Activated naive CD4-positive, alpha-beta T cell treated with anti-CD3 and anti-CD28 coated beads, Interleukin-2, amount 50 U/mL, for 72 hours (primary cell): Measurements from ENCODE around the gene EFCAB6. TPM values are rescaled to one million over a fixed set of nuclear protein-coding genes. Genes with fewer than 3 reads are reported as not detected.

Source experiments
- ATAC-seq, 2 donors: fragments of 150-1000 bp; cut with Tn5 transposase; 2 replicates each; pipeline ENCODE4 v1.10.0; 2021; ENCODE audit warnings: mild to moderate bottlenecking in 2 of 2, moderate library complexity in 2 of 2
- DNase-seq, 2 donors: peaks; one replicate each; pipeline ENCODE4 v3.0.0; 2021 to 2022; ENCODE audit warnings: low spot score in 2 of 2
- H3K27ac Mint-ChIP-seq, 2 donors: one replicate each; pipeline ENCODE4 v1.8.0; 2022; ENCODE audit warnings: mild to moderate bottlenecking in 2 of 2, mixed read lengths in 2 of 2
- H3K36me3 Mint-ChIP-seq, 2 donors: one replicate each; pipeline ENCODE4 v1.8.0; 2022; ENCODE audit warnings: mixed read lengths in 2 of 2
- H3K9me3 Mint-ChIP-seq, 2 donors: one replicate each; pipeline ENCODE4 v1.8.0; 2022; ENCODE audit warnings: mixed read lengths in 2 of 2
- total RNA-seq, 2 donors: library from RNA; stranded (reverse); gene quantifications; one replicate each; pipeline ENCODE4 v1.2.3, GENCODE V29; 2022

The EFCAB6 gene
- total RNA-seq, 2 donors from 2014 or later = 0.27 to 0.80 TPM

DNA sequence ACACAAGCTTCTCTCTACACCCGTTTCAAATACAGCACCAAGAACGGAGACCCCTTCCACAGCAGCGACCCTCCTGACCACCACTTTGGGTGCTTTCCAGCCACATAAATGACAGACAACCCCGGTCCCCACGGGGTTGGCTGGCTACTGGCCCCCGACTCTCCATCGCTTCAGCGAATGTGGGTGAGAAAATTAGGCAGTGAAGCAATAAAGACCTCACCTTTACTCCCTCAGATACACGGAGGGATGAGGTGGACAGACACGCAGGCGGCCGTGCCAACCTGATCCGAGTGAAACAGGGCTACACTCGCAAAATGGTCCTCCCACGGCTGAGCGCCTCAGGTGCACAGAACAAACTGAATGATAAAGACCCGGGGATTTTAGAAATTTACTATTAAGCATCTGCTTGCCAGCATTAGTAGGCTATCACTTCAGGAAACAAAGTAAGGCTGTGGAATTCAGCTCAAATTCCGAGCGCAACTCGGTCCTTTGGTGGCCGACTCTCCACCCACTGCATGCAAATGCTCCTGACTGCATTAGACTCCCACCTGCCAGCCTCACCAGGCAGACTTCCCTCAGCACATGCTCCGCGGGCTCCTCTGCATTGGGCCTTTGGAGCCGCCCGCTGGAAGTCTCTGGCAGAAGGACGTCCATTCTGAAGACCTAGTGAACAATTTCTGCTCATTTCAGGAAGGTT lies 12.8 kb upstream of the EFCAB6 start:
- Mint-ChIP-seq H3K27ac (no peak overlapping the region), H3K9me3 (no peaks in the 10 kb centered on the region), H3K36me3 (no peaks in the 10 kb centered on the region)
- no peak for DNase-seq
- no peak for ATAC-seq

DNA sequence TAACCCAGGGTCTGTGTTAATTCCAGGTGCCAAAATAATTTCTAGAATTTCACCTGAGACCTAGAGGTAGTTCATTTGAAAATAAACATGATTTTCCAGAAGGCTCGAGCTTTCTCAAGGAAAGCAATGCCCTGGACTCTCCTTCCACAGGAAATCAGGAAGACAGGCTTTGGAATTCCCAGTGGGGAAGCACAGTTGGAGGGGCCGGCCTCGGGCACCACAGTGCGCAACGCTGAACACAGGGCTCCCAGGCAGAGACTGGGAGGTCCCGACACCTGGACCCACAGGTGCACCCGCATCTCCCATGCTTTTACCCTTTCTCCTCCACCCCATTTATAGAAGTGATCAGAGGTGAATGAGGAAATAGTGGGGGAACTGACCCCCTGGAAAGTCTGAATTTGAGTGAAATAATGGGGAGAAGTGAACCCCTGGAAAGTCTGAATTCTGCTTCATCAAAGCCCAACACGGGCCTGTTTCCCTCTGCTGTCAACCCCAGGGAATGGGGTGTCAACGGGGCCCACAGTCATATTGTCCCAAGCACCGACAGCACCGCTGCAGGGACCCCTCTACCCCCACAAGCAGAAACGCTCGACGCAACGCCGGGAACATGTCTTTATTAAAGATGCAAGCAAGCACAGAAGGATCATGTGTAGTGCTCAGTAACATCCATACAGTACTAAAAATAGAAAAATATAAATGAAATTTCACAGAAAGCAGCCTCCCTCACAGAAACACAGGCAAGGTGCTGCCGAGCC lies 12.0 kb upstream of the EFCAB6 start:
- Mint-ChIP-seq H3K27ac (no peak overlapping the region), H3K9me3 (no peaks in the 10 kb centered on the region), H3K36me3 (no peaks in the 10 kb centered on the region)
- no peak for ATAC-seq
- no peak for DNase-seq

DNA sequence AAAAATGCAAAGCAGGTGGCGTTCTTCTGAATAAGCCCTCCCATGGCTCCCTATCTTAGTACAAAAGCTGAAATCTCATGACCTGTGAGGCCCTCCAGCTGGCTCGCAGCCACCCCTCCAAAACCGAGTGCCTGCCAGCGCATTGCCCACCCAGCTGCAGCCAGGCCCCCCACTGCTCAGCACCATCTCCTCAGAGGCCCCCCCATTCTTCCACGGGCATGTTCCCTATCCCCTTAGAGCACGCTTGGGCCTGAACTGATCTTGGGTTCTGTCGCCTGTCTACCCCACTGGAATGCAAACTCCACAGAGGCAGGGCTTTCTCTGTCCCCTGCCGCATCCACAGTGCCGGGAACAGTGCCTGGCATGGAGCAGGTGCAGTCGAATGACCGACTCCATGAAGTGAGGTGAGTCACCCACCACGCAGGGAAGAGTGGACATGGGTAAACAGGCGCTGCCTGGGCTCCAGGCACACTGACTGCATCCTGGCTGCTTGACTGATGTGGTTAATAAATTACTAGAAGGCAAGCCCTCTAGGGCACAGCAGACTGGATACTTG lies 11.3 kb upstream of the EFCAB6 start:
- ATAC-seq = no peak
- Mint-ChIP-seq H3K9me3 (no peaks in the 10 kb centered on the region), H3K27ac (no peak overlapping the region), H3K36me3 (no peaks in the 10 kb centered on the region)
- DNase-seq = peak in 1 of 2 donors; percentile 48

DNA sequence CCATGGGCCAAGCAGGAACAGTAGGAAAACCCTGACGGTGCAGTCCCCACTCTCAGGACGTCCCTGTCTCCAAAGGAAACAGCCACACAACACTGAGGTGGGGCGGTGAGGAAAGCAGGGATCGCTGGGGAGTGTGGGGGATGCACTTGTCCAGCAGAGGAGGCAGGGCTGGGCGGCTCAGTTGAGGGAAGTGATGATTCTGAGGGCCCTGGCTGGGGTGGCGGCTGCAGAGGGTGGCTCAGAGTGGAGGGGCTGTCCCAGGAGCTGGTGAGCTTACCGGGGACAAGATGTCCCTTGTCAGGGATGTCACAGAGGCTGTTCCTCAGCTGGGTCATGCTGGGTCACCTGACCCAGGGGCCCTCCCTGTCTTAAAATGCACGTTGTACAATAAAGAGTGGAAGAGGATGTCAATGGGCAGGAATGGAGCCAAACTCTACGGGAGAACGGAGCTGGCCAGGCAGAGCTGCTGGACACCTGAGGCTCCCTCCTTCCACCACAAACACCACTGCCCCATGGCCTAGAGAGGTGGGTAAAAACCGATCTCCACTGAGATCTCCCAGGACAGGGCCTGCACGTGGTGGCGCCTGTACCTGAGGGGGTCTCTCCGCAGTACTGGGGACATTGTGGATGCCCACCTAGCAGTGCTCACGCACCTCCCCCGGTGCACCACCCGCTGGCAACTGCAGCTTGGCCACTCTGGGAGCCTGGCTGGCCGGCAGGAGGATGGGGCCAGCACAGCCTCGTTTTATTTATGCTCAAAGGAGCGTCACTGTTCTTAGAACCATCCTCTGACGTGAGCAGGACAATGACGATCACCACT lies 9.7 kb upstream of the EFCAB6 start:
- Mint-ChIP-seq H3K27ac (no peak overlapping the region), H3K36me3 (no peaks in the 10 kb centered on the region), H3K9me3 (no peaks in the 10 kb centered on the region)
- peak in 1 of 2 donors; percentile 31 for DNase-seq
- ATAC-seq = no peak

DNA sequence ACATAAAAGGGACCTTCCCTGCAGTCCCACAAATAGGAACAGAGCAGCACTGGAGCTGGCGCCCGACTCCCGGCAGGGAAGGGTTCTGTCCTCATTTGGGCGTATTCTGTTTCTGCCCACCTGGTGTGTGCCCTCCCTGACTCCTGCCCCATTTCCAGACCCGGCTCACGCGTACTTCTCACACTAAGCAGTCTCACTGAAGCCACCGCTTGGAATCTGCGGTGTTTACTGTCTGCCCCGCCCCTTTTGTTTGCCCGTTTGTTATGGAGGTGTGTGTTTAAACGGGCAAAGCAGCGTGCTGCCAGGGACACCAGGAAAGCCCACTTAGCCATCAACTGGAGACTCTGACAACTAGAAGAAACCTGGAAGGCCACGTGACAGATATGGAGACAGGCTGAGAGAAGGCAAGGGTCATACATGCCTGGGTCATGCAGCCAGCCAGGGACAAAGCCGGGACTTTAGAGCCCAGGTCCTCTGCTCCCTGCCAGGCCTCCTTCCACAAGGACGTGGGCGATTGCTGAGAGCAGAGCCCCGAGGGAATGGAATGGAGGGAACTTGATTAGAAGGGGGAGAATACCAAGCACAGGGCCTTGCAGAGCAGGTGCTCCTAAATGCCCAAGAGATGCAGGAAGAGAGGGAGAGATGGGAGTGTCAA lies 8.7 kb upstream of the EFCAB6 start:
- H3K27ac Mint-ChIP-seq = peak overlapping the region in 1 of 2 donors; percentile 2
- H3K9me3 Mint-ChIP-seq = no peaks in the 10 kb centered on the region
- ATAC-seq = no peak
- H3K36me3 Mint-ChIP-seq = no peaks in the 10 kb centered on the region
- no peak for DNase-seq

DNA sequence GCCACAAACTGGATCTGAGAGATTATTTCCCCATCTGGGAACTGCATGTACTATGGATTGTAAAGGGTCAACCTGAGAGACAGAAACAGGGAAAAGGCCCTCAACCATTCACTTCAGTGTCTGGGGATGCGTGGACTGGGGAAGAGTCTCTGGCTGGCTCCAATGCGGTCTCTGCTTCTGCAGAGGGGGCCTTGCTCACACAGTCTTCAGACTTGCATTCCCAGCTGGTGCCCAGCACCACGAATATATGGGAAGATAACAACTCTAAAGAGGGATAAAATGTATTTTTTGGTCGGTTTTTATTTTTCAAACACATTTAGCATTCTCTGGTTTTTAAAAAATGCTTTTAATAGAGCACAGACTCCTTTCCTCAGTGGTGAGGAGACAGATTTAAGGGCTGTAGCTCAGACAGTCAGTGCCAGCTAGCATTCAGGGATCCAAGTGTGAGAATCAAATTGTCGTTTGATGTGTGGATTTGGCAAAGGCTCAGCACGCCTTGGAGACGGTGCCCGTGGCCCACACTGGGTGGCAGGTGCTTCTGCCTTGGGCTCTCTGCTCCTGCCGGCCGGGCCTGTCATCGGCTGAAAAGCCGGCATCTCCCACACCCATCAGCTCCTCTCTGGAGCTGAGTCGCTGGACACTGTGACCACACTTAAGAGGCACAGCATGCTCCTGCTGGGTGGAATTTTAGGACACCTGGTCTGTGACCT lies 8.0 kb upstream of the EFCAB6 start:
- H3K36me3 Mint-ChIP-seq = peaks cover 0 to 3% of the 10 kb centered on the region in 2 donors
- ATAC-seq (no peak), DNase-seq (no peak)
- no peak overlapping the region for H3K27ac Mint-ChIP-seq
- no peaks in the 10 kb centered on the region for H3K9me3 Mint-ChIP-seq

DNA sequence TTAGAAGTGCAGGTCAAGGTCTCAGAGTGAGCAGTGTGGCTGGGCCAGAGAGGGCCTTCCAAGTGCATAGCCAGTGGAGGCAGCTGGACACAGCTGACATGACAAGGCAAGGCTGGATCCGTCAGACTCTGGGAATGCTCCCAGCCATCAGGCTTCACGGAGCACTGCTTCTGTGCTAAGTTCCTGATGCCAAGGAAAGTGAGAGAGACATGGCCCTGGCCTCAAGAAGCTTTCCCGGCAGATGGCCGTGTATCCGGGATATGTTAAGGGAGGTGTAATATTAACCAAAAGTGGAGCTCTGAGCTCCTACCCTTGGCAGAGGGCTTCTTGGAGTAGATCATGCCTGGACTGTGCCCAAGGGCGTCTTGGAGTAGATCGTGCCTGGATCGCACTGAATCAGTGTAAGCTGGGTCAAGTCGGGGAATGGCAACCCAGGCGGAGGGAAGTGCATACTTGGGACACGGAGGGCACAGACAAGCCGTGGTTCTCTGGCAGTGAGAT lies 7.4 kb upstream of the EFCAB6 start:
- Mint-ChIP-seq H3K9me3 (no peaks in the 10 kb centered on the region), H3K27ac (no peak overlapping the region), H3K36me3 (peaks cover 0 to 9% of the 10 kb centered on the region in 2 donors)
- DNase-seq (no peak), ATAC-seq (no peak)

DNA sequence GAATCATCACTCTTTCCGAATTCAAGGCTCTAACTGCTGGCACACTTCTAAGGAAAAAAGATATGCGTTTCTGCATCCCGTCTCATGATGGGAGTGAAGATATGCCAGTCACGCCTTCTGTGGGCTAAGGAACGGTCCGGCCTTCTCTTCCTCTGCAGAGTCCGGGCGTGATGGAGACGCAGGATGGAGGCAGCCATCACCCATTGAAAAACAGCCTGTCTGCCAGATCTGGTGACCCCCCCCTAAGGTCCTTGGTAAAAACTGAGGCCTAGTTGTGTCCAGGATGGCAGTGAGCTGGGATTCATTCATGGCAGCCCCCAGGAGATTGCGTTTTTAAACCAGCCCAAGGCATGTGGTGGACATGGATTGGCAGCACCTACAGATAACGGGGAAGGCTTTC lies 6.9 kb upstream of the EFCAB6 start:
- Mint-ChIP-seq H3K9me3 (no peaks in the 10 kb centered on the region), H3K27ac (no peak overlapping the region), H3K36me3 (peaks cover 0 to 9% of the 10 kb centered on the region in 2 donors)
- ATAC-seq = no peak
- no peak for DNase-seq

DNA sequence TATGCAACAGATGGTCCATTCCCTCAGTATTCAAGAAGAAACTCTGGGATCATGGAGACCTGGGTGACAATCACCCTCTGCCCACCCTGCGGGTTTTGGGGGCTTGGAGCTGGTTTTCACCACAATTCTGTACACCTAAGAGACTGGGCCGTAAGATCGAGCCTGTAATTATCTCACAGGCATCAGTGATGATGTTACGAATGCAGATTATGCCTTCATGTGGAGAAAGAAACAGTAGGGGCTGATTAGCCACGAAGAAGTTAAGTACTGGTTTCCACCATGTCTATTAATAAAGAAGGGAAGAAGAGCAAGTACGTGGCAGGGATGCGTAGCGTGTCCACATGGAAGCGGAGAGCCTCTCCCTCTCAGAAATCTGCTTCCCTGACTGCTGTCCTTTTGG lies 5.3 kb upstream of the EFCAB6 start:
- no peak overlapping the region for H3K27ac Mint-ChIP-seq
- ATAC-seq (no peak), DNase-seq (no peak)
- H3K36me3 Mint-ChIP-seq = peaks cover 0 to 20% of the 10 kb centered on the region in 2 donors
- H3K9me3 Mint-ChIP-seq = no peaks in the 10 kb centered on the region

DNA sequence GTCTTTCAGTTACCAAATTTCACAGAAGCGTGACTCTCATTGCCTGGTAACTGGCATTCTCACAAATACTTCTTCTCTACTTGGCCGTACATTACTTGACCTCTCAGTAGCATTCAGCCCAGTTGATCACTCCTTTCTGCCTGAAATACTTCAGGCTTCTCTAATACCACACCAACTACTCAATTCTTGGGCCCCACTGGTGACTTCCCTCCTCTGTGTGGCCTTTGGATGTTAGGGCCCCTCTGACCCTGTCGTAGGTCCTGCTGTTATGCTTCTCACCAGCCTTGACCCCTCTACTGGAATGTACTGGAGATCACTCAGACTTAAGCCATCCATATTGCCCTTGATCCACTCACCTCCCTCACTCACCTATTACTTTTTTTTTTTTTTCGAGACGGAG lies 2.2 kb upstream of the EFCAB6 start:
- no peak for DNase-seq
- Mint-ChIP-seq H3K36me3 (peaks cover 0 to 22% of the 10 kb centered on the region in 2 donors), H3K9me3 (no peaks in the 10 kb centered on the region), H3K27ac (peak overlapping the region in 1 of 2 donors; percentile 18)
- no peak for ATAC-seq

DNA sequence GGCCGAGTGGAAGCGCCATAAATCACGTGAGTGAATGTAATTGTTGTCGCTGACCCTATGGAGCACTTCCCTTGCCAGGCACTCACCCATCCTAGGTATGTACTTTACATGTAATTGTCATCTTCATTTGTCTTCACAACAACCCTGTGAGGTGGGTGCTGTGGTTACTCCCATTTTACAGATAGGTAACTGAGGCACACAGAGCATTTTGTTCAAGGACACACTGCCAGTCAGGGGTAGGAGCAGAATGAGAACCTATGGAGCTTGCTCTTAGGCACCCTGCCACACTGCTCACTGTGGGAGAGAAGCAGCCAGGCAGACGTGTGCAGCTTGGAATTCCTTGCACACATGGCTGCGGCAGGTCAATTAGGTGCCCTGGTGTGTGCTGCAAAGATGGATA lies 785 bp upstream of the EFCAB6 start:
- ATAC-seq (no peak), DNase-seq (no peak)
- H3K27ac Mint-ChIP-seq = peak overlapping the region; percentile 91
- peaks cover 0 to 22% of the 10 kb centered on the region in 2 donors for H3K36me3 Mint-ChIP-seq
- no peaks in the 10 kb centered on the region for H3K9me3 Mint-ChIP-seq

DNA sequence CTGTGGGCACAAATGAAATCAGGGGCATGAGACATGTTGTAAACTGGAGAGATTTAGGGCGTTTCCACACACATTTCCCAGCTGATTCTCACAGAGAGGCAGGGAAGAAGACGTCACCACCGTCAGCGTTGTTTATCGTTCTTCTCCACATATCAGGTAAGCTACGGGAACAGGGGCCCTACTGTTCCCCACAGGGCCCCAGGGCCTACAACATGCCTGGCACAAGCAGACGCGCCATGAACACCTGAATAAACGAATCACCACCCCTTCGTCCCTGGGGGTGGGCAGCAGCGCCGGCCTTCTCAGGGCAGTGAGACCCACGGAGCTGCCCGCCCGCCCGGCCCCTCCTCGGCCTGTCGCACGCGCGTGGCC lies 342 bp downstream of the EFCAB6 start:
- H3K9me3 Mint-ChIP-seq = no peaks in the 10 kb centered on the region

DNA sequence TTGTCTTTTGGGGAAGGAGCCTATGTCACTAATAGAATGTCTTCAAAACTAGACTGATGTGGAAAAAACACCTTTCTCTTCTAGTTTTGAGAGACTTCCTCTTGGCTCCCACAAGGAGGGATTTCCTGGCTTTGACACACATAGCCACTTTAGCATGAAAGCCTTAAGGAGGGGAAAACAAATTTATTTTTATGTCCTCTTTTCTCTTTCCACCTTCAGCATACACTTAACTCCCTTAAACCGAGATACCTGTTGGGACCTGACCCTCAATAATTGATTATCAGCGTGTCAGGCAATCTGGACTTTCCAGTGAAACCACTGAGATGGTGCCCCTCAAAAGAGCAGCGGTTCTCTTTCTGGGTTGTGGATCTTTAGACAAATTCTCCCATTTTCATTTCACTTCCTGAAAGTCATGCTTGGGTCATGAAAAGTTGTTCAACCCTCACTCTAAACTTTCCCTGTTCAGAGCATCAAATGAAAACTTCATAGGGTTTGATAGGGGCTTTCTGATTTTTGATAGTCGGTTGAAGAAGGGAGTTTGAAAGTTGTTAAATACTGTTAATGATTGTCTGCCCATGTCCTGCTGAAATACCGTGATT lies 9.1 kb downstream of the EFCAB6 start:
- H3K36me3 Mint-ChIP-seq = peaks cover 18 to 23% of the 10 kb centered on the region in 2 donors
- no peak overlapping the region for H3K27ac Mint-ChIP-seq
- ATAC-seq = no peak
- peaks cover 6 to 15% of the 10 kb centered on the region in 2 donors for H3K9me3 Mint-ChIP-seq
- no peak for DNase-seq

More for the DNA sequence above, 342 bp downstream of the EFCAB6 start:
- peaks cover 0 to 22% of the 10 kb centered on the region in 2 donors for H3K36me3 Mint-ChIP-seq
- ATAC-seq (peak in 1 of 2 donors; percentile 26), DNase-seq (no peak)
- H3K27ac Mint-ChIP-seq = peak overlapping the region; percentile 91

DNA sequence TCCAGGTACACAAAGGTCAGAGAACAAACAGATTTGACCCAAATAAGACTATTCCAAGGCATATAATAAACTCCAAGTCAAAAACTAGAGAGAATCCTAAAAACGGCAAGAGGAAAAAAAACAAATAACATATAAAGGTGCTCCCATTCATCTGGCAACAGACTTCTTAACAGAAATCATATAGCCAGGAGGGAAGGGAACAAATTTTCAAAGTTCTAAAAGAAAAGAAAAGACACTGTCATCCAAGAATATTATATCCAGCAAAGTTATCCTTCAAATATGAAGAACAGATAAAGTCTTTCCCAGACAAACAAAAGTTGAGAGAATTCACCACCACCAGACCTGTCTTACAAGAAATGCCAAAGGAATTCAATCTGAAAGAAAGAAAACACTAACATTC lies 11.1 kb downstream of the EFCAB6 start:
- H3K9me3 Mint-ChIP-seq = peaks cover 6 to 15% of the 10 kb centered on the region in 2 donors
- no peak overlapping the region for H3K27ac Mint-ChIP-seq
- ATAC-seq (no peak), DNase-seq (no peak)
- peaks cover 18 to 23% of the 10 kb centered on the region in 2 donors for H3K36me3 Mint-ChIP-seq

DNA sequence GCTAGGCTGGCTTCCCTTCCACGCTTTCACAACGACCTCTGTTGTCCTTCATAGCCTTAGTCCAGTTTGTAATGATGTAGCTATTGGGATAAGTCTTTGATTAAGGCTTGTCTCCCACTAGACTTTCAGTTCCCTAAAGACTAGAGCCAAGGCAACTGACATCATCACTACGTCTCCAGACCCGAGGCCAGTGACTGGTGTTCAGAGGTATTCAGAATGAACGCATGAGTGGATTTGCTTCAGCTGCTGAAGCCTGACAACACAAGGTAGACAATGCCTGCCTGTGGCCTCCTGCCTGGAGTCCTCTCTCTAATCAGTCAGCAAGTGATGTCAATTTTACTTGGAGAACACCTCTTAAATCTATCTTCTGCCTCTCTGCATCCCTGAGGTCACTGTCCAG lies 13.6 kb downstream of the EFCAB6 start:
- Mint-ChIP-seq H3K36me3 (peaks cover 18 to 23% of the 10 kb centered on the region in 2 donors), H3K9me3 (peaks cover 6 to 15% of the 10 kb centered on the region in 2 donors), H3K27ac (no peak overlapping the region)
- DNase-seq = no peak
- ATAC-seq = no peak
